Hepatocyte (in vitro differentiated cells): ENCODE results near the gene SLC7A9. TPM values are rescaled to one million over a fixed set of nuclear protein-coding genes. Genes with fewer than 3 reads are reported as not detected.

Experiments used
- DNase-seq: peaks from one replicate; pipeline ENCODE4 v3.0.0-alpha.2; 2016; ENCODE audit warnings: low spot score
- H2AFZ ChIP-seq: fragments of 200-600 bp; sonication (generic); 2 replicates; pipeline ENCODE4 v1.6.0; 2016; ENCODE audit warnings: antibody characterized with exemption, mild to moderate bottlenecking
- H3K27ac ChIP-seq: fragments of 200-600 bp; sonication (generic); 2 replicates; pipeline ENCODE4 v1.5.1; 2016; ENCODE audit warnings: mild to moderate bottlenecking
- H3K27me3 ChIP-seq: fragments of 200-600 bp; sonication (generic); 2 replicates; pipeline ENCODE4 v1.6.1; 2016
- H3K36me3 ChIP-seq: fragments of 200-600 bp; sonication (generic); replicated peaks from 2 replicates; pipeline ENCODE4 v1.5.1; 2016; ENCODE audit warnings: low read depth; ENCODE audit not compliant: insufficient read depth
- H3K4me1 ChIP-seq: fragments of 200-600 bp; sonication (generic); 2 replicates; pipeline ENCODE4 v1.5.1; 2016; ENCODE audit warnings: mild to moderate bottlenecking, moderate library complexity; ENCODE audit not compliant: insufficient read depth
- H3K4me2 ChIP-seq: fragments of 200-600 bp; sonication (generic); 2 replicates; pipeline ENCODE4 v1.6.0; 2016
- H3K4me3 ChIP-seq: fragments of 200-600 bp; sonication (generic); 2 replicates; pipeline ENCODE4 v1.5.1; 2016; ENCODE audit warnings: mild to moderate bottlenecking
- H3K79me2 ChIP-seq: fragments of 200-600 bp; sonication (generic); 2 replicates; pipeline ENCODE4 v1.6.0; 2017; ENCODE audit warnings: mild to moderate bottlenecking
- H3K9me2 ChIP-seq: fragments of 200-600 bp; sonication (generic); replicated peaks from 2 replicates; pipeline ENCODE4 v1.6.0; 2017; ENCODE audit warnings: mild to moderate bottlenecking; ENCODE audit not compliant: insufficient read depth
- H3K9me3 ChIP-seq: fragments of 200-600 bp; sonication (generic); 2 replicates; pipeline ENCODE4 v1.5.1; 2016; ENCODE audit warnings: low read depth, mild to moderate bottlenecking
- H4K20me1 ChIP-seq: fragments of 200-600 bp; sonication (generic); 2 replicates; pipeline ENCODE4 v1.6.0; 2016; ENCODE audit warnings: mild to moderate bottlenecking; ENCODE audit not compliant: insufficient read depth, poor library complexity, severe bottlenecking
- EZH2 ChIP-seq: fragments of 200-600 bp; sonication (generic); IDR thresholded peaks from 2 replicates; pipeline ENCODE4 v1.6.1; 2016; ENCODE audit warnings: antibody characterized with exemption, mild to moderate bottlenecking, borderline replicate concordance
- EZH2phosphoT487 ChIP-seq: fragments of 200-600 bp; sonication (generic); IDR thresholded peaks from one replicate; pipeline ENCODE4 v1.6.1; 2018; ENCODE audit warnings: antibody characterized with exemption, mild to moderate bottlenecking, low read depth, moderate library complexity; ENCODE audit not compliant: unreplicated experiment, severe bottlenecking
- WGBS: methylation state at CpG from one replicate; pipeline ENCODE4 v1.1.6; 2016; ENCODE audit warnings: low lambda C conversion rate; ENCODE audit errors: missing lambda C conversion rate; 5-methylcytosine and 5-hydroxymethylcytosine counted together
- polyA plus RNA-seq: library from polyadenylated mRNA; unstranded; fragments of >200 nt; fragmentation: Nextera tagmentation; extraction: Ambion mirVana; gene quantifications from 2 replicates; pipeline ENCODE4 v1.2.1, GENCODE V29; 2016
- total RNA-seq: library from RNA; depleted of rRNA; stranded (reverse); fragments of >200 nt; gene quantifications from 2 replicates; pipeline ENCODE4 v1.2.3, GENCODE V29; 2014
- TF ChIP-seq, protein P1 (sequence below): fragments of 200-600 bp; sonication (generic); IDR thresholded peaks from 2 replicates; pipeline ENCODE4 v1.5.1; 2016; ENCODE audit warnings: antibody characterized with exemption, mild to moderate bottlenecking; ENCODE audit not compliant: poor library complexity

Gene SLC7A9
- total and polyA plus RNA-seq, 2 experiments from 2014 or later = 7.6 to 9.6 TPM

GRCh38 chr19:32811151-32811550 is 58.4 kb downstream of the SLC7A9 start:
- no peak for DNase-seq
- Histone ChIP-seq H3K9me3 (no peaks in the 10 kb centered on the region), H3K79me2 (no peaks in the 10 kb centered on the region), H3K4me3 (no peak overlapping the region), H3K4me2 (no peak overlapping the region), H3K36me3 (no peaks in the 10 kb centered on the region), H3K27me3 (no peaks in the 10 kb centered on the region), H4K20me1 (no peaks in the 10 kb centered on the region), H3K4me1 (no peaks in the 10 kb centered on the region), H2AFZ (no peak overlapping the region), H3K9me2 (no peaks in the 10 kb centered on the region), H3K27ac (no peak overlapping the region)
- TF ChIP-seq EZH2 (no peak), EZH2phosphoT487 (no peak)
- TF ChIP-seq, protein P1, sequence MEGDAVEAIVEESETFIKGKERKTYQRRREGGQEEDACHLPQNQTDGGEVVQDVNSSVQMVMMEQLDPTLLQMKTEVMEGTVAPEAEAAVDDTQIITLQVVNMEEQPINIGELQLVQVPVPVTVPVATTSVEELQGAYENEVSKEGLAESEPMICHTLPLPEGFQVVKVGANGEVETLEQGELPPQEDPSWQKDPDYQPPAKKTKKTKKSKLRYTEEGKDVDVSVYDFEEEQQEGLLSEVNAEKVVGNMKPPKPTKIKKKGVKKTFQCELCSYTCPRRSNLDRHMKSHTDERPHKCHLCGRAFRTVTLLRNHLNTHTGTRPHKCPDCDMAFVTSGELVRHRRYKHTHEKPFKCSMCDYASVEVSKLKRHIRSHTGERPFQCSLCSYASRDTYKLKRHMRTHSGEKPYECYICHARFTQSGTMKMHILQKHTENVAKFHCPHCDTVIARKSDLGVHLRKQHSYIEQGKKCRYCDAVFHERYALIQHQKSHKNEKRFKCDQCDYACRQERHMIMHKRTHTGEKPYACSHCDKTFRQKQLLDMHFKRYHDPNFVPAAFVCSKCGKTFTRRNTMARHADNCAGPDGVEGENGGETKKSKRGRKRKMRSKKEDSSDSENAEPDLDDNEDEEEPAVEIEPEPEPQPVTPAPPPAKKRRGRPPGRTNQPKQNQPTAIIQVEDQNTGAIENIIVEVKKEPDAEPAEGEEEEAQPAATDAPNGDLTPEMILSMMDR = no peak
- WGBS = 71% methylated on average over 11 of the region's 11 CpGs

GRCh38 chr19:32810452-32810851 is 59.1 kb downstream of the SLC7A9 start:
- H3K9me2 ChIP-seq = no peaks in the 10 kb centered on the region
- no peaks in the 10 kb centered on the region for H3K4me1 ChIP-seq
- no peaks in the 10 kb centered on the region for H3K79me2 ChIP-seq
- no peak overlapping the region for H3K4me3 ChIP-seq
- H3K27me3 ChIP-seq = no peaks in the 10 kb centered on the region
- TF ChIP-seq, protein P1 = no peak
- TF ChIP-seq EZH2phosphoT487 = no peak
- no peaks in the 10 kb centered on the region for H3K36me3 ChIP-seq
- no peak overlapping the region for H3K4me2 ChIP-seq
- H4K20me1 ChIP-seq = no peaks in the 10 kb centered on the region
- H3K27ac ChIP-seq = no peak overlapping the region
- 92% methylated on average over 9 of the region's 9 CpGs for WGBS
- H2AFZ ChIP-seq = no peak overlapping the region
- no peak for DNase-seq
- no peaks in the 10 kb centered on the region for H3K9me3 ChIP-seq

DNA sequence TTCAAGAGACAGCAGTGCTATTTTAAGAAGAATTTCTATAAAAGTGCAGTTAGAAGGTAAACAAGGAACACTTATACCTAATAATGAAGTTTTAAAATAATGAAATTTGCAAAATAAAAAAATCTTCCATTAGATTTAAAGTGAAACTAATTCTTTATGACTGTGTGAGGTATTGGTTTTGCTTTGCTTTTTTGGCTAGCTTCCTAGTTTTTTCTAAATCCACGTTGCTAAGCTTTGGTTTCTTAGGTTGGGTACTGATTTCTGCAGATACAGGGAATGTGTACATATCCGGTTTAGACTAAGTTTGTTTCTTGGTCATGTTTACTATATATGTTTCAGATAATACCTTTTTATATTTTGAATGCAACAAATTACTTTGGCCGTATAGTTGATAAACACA is 59.8 kb downstream of the SLC7A9 start:
- Histone ChIP-seq H4K20me1 (no peaks in the 10 kb centered on the region), H3K4me1 (no peaks in the 10 kb centered on the region), H3K36me3 (no peaks in the 10 kb centered on the region), H3K9me2 (no peaks in the 10 kb centered on the region), H3K4me3 (no peak overlapping the region), H3K9me3 (no peaks in the 10 kb centered on the region), H3K79me2 (no peaks in the 10 kb centered on the region), H3K27ac (no peak overlapping the region), H3K4me2 (no peak overlapping the region), H2AFZ (no peak overlapping the region), H3K27me3 (no peaks in the 10 kb centered on the region)
- DNase-seq = no peak
- TF ChIP-seq, protein P1 = no peak
- TF ChIP-seq EZH2 = no peak
- TF ChIP-seq EZH2phosphoT487 = no peak
- 75% methylated on average over 3 of the region's 3 CpGs for WGBS

GRCh38 chr19:32809254-32809653 is 60.3 kb downstream of the SLC7A9 start:
- H2AFZ ChIP-seq = no peak overlapping the region
- H3K9me3 ChIP-seq = no peaks in the 10 kb centered on the region
- H3K9me2 ChIP-seq = no peaks in the 10 kb centered on the region
- 69% methylated on average over 5 of the region's 5 CpGs for WGBS
- no peaks in the 10 kb centered on the region for H4K20me1 ChIP-seq
- H3K4me3 ChIP-seq = no peak overlapping the region
- no peaks in the 10 kb centered on the region for H3K27me3 ChIP-seq
- no peak overlapping the region for H3K27ac ChIP-seq
- H3K36me3 ChIP-seq = no peaks in the 10 kb centered on the region
- no peak for DNase-seq
- no peaks in the 10 kb centered on the region for H3K4me1 ChIP-seq
- no peak overlapping the region for H3K4me2 ChIP-seq
- no peaks in the 10 kb centered on the region for H3K79me2 ChIP-seq
- TF ChIP-seq EZH2 (no peak), EZH2phosphoT487 (no peak)
- TF ChIP-seq, protein P1 = no peak
